CD8-positive, alpha-beta memory T cell (primary cell): ENCODE results near the gene NDUFAB1. TPM values are rescaled to one million over a fixed set of nuclear protein-coding genes. Genes with fewer than 3 reads are reported as not detected.

Experiments used
- polyA plus RNA-seq: library from polyadenylated mRNA; unstranded; fragments of 300-500 nt; fragmentation: Illumina TruSeq; gene quantifications from one replicate; pipeline ENCODE4 v1.2.3, GENCODE V29; 2021
- total RNA-seq, 2 experiments: library from RNA; stranded (reverse); gene quantifications; one replicate each; pipeline ENCODE4 v1.2.3, GENCODE V29; 2021

Gene NDUFAB1
- total and polyA plus RNA-seq, 3 experiments from 2014 or later: 163 to 217 (median 167) TPM

Other genes starting within 250 kb of the NDUFAB1 start
- gene COG7, start 143.1 kb downstream of the NDUFAB1 start, total RNA-seq: 10 to 100 TPM; 15.8 to 17.9 TPM
- 13.9 TPM for gene COG7, start 143.1 kb downstream of the NDUFAB1 start, polyA plus RNA-seq
- 10 to 100 TPM; 63.5 to 70.1 TPM for gene GGA2, start 85.8 kb downstream of the NDUFAB1 start, total RNA-seq
- 52.3 TPM for gene GGA2, start 85.8 kb downstream of the NDUFAB1 start, polyA plus RNA-seq
- 10 to 100 TPM; 26.9 to 28.5 TPM for gene EARS2, start 39.0 kb downstream of the NDUFAB1 start, total RNA-seq
- 14.1 TPM for gene EARS2, start 39.0 kb downstream of the NDUFAB1 start, polyA plus RNA-seq
- gene UBFD1, start 38.6 kb downstream of the NDUFAB1 start, total RNA-seq: 10 to 100 TPM; 58.5 to 60.1 TPM
- gene UBFD1, start 38.6 kb downstream of the NDUFAB1 start, polyA plus RNA-seq: 12.8 TPM
- gene PALB2, start 45.0 kb upstream of the NDUFAB1 start, total RNA-seq: 10 to 100 TPM; 27.7 to 27.8 TPM
- gene PALB2, start 45.0 kb upstream of the NDUFAB1 start, polyA plus RNA-seq: 9.3 TPM
- 100 to 1,000 TPM in 1 of 2 experiments, 10 to 100 TPM in 1; 99.1 to 104 TPM for gene DCTN5, start 45.1 kb upstream of the NDUFAB1 start, total RNA-seq
- gene DCTN5, start 45.1 kb upstream of the NDUFAB1 start, polyA plus RNA-seq: 65.1 TPM
- 10 to 100 TPM; 48.3 to 49.7 TPM for gene PLK1, start 82.6 kb upstream of the NDUFAB1 start, total RNA-seq
- 0.41 TPM for gene PLK1, start 82.6 kb upstream of the NDUFAB1 start, polyA plus RNA-seq
- gene ERN2, start 116.9 kb upstream of the NDUFAB1 start, total RNA-seq: not detected
- not detected for gene ERN2, start 116.9 kb upstream of the NDUFAB1 start, polyA plus RNA-seq
- not detected for gene CHP2, start 158.7 kb upstream of the NDUFAB1 start, total RNA-seq
- not detected for gene CHP2, start 158.7 kb upstream of the NDUFAB1 start, polyA plus RNA-seq
- gene PRKCB, start 239.7 kb upstream of the NDUFAB1 start, total RNA-seq: 10 to 100 TPM; 96.5 to 98.2 TPM
- 136 TPM for gene PRKCB, start 239.7 kb upstream of the NDUFAB1 start, polyA plus RNA-seq